ENCODE results near the gene TERT.
A peak's percentile ranks its signal among the peaks of the same experiment; 100 is the strongest.
"Not testable (repeated sequence)": the region's sequence is repeated elsewhere in the genome, so short reads cannot be mapped to it uniquely, and the experiment has no call there.

Gene TERT

DNA sequence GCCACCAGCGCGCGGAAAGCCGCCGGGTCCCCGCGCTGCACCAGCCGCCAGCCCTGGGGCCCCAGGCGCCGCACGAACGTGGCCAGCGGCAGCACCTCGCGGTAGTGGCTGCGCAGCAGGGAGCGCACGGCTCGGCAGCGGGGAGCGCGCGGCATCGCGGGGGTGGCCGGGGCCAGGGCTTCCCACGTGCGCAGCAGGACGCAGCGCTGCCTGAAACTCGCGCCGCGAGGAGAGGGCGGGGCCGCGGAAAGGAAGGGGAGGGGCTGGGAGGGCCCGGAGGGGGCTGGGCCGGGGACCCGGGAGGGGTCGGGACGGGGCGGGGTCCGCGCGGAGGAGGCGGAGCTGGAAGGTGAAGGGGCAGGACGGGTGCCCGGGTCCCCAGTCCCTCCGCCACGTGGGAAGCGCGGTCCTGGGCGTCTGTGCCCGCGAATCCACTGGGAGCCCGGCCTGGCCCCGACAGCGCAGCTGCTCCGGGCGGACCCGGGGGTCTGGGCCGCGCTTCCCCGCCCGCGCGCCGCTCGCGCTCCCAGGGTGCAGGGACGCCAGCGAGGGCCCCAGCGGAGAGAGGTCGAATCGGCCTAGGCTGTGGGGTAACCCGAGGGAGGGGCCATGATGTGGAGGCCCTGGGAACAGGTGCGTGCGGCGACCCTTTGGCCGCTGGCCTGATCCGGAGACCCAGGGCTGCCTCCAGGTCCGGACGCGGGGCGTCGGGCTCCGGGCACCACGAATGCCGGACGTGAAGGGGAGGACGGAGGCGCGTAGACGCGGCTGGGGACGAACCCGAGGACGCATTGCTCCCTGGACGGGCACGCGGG lies at the start of gene TERT:
Gene TERT (minus strand): TSS at position 234 of the 815 bp plus-strand sequence. CDS start 79 bp downstream, at position 155.
- DNase-seq, result no peak

DNA sequence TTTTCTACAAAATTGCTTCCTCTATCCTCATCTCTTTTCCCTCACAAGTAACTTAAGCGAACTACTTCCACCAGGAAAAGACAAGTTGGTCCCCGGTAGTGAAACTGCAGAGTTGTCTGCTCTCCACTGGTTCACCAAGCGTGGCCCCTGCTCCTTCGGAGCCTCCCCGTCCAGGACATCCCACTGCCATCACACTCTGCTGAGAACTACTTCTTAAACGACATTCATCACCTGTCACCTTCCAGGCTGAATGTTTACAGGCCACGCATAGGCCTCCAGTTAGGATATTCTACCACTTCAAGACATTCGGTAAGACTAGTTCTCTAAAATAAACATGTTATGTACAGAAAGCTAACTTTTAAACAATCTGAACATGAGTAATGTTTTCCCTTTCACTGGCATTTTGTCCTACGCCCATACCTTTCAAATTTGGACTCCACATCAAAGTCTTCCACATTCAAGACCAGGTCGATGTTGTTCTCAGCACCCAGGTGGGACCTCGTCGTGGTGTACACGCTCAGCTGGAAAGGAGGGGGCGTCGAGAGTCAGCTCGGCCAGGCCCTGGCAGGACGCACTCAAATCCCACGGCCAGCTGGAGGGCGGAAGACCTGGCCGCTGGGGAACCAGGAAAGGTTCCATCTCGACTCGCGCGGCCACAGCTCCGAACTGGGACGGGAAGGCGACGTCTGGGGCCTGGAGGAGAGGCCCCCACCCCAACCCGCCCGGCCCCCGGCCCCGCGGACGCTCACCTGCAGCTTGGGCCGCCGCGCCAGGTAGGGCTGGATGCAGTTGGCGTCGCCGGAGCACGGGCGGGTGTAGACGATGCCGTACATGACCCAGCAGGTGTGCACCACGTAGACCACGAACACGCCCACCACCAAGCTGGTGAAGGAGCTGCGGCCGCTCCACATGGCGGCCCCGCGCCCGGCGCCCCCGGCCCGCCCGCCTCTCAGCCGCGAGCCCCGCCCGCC lies 49.3 kb upstream of the TERT start:
- peak; percentile 36 for DNase-seq

DNA sequence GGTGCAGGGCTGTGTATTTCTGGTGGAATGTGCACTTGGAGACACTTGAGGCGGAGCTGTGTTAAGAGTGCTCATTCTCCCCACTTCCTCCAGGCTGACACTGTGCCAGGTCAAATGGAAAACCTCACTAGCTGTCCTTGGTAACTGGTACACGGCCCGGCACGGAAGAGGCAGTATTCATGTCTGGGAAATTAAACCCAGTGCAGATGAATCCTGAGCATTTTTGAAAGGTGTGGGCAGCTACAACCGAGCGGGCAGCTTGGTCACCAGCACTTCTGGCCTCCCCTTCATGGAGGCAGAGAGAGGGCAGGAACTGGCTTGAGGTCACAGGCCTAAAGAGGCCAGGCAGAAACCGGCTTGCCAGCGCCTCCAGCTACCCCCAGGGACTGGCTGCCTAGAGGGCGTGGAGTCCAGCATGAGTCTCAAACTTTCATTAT lies 48.5 kb upstream of the TERT start:
- no peak for DNase-seq

DNA sequence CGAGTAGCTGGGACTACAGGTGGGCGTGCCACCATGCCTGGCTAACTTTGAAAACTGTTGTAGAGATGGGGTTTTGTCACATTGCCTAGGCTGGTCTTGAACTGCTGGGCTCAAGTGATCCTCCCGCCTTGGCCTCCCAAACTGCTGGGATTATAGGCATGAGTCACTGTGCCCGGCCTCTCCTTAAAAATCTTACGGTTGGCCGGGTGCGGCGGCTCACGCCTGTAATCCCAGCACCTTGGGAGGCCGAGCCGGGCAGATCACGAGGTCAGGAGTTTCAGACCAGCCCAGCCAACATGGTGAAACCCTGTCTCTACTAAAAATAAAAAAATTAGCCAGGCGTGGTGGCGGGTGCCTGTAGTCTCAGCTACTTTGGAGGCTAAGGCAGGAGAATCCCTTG lies 47.8 kb upstream of the TERT start:
- DNase-seq, result not testable (repeated sequence)

DNA sequence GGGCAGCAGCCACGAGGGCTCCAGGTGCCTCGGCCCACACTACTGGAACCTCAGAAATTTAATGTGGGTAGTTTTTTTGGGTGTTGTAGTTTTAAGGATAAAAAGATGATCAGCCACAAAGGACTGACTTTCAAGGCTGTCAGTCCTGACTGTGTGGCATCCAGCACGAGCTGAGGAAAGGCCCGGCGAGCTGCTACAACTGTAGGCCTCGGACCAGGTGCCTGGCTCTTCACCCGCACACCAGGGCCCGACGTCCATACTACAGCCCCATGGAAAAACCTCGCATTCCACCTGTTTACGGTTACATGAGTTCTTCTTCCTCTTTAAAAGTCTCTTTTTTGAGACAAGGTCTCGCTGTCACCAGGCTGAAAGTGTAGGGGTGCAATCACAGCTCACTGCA lies 47.4 kb upstream of the TERT start:
- no peak for DNase-seq

DNA sequence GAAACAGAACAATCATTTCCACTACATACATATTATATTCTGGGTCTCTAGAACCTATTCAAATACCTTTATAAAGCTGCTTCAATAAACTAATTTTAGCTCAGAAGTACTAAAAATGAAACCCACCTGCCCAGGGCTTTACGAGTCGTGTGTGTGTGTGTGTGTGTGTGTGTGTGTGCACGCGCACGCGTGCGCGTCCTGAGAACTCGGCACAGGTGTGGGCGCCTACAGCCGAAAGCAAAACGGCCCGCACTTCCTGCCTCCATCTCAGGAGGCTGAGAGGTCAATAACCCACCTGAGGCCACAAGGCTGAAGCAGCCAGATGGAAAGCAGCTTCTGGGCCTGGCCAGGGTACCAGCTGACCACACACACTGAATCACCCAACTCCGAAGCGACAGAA lies 47.0 kb upstream of the TERT start:
- DNase-seq, result no peak

DNA sequence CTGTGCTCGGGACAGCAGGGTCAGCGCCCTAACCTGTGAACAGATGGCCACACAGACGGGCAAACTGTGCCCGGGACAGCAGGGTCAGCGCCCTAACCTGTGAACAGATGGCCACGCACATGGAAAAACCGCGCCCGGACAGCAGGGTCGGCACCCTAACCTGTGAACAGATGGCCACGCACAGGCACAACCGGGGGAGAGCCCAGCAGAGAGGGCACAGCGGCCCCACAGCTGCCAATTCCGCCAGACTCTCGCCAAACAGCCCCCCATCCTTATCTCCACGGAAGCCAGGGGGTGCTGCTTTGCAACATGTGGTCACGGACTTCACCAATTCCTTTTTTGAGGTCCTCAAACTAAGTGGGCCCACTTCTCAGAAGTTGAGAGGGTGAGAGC lies 44.9 kb upstream of the TERT start:
- not testable (repeated sequence) for DNase-seq

DNA sequence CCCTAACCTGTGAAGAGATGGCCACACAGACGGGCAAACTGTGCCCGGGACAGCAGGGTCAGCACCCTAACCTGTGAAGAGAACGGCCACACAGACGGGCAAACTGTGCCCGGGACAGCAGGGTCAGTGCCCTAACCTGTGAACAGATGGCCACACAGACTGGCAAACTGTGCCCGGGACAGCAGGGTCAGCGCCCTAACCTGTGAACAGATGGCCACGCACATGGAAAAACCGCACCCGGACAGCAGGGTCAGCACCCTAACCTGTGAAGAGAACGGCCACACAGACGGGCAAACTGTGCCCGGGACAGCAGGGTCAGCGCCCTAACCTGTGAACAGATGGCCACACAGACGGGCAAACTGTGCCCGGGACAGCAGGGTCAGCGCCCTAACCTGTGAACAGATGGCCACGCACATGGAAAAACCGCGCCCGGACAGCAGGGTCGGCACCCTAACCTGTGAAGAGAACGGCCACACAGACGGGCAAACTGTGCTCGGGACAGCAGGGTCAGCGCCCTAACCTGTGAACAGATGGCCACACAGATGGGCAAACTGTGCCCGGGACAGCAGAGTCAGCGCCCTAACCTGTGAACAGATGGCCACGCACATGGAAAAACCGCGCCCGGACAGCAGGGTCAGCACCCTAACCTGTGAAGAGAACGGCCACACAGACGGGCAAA lies 44.4 kb upstream of the TERT start:
- DNase-seq, result not testable (repeated sequence)

DNA sequence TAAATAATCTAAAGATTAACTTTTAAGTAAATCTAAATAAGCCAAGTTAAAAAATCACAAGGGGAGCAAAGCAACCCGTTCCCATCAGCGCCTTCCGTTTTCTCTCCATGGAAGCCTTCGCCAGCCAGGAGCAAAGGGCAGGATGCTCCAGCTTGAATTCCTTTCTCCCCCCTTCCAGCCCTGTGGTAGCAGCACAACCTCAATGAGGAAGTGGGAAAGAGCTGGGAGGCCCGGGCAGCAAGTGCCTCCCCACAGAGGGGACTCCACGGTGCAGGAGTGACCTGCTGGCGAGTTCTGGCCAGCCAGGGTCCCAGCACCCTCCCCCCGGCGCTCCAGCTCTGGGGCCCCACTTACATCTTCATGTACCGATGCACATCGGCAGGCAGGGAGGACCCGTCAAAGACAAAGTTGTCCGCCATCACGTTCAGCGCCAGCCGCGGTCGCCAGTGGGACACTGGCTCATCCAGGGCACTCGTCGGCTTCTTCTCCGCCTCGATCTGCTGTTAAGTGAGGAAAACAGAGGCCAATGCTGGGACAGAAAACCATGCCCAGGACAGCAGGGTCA lies 43.7 kb upstream of the TERT start:
- DNase-seq, result no peak

DNA sequence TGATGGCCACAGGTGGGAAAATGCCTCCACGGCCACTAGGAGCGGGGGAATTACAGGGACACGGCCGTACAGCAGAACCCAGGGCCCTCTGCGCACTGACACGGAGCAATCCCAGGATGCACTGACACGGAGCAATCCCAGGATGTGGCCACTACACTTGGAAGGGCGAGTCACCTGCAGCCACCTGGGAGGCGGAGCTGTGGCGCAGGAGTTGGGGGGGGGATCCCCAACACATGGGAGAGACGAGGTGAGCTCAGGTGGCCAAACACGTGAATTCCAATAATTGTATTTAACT lies 43.3 kb upstream of the TERT start:
- DNase-seq, result no peak

DNA sequence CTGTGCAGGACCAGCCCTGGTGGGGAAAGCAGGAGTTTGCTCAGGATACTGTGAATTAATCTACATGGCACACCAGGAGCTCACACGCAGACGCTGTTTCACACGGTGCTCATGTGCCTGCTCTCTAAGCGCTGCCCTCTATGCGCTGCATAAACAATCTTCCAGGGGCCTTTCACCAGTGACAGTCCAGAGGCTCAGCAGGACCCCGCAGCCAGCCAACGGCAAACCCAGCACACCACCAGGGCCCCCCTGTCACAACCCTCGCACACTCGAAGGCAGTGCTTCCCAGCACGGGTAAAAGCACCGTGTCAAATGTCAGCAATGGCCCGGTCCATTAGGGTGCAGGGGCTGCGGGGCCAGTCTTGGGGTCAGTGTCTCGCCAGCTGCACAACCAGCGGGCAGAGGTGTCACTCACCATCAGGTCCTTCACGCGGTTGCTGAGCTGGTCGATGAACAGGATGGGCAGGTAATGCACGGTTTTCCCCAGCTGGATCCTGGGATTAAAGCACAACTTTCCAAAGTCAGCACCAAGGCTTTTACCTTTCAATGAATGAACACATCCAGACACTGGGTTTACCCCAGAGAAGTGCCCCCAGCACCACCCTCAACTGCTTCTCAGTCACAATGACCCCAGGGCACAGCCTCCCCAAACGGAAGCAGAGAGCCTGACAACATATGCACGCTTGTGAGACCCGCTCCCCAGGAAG lies 42.8 kb upstream of the TERT start:
- no peak for DNase-seq

DNA sequence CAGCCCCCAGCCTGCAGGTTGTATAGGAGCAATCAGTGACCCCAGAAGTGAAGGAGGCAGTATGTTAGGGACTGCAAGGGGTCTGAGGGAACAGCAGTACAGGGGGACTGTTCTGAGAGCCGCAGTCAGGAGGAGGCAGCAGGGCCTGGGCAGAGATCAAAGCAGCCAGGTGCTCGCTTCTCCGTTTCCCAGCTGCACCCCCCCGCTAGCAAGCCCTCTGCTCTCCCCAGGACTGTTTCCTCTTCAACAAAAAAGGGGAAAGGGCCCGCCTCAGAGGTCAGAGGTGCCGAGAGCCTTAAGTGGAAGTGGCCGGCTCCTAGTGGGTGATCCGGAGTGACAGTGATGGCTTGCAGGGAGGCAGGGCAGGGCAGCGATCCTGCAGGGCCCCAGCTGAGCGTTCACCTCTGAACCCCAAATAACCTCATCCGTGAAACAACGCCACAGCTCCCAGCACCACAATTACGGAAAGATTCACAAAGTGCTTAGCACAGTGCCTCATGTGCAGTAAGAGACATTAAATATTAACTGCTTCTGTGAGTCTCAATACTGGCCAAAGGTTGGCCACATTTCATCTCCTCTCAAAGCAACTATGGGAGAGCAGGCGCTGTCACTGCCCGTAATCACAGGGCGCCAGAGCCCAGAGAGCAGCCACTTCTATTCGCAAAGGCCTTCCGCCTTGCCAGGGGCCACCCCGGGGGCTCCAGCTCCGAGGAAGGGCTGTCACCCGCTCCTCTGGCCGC lies 42.1 kb upstream of the TERT start:
- DNase-seq, result no peak

DNA sequence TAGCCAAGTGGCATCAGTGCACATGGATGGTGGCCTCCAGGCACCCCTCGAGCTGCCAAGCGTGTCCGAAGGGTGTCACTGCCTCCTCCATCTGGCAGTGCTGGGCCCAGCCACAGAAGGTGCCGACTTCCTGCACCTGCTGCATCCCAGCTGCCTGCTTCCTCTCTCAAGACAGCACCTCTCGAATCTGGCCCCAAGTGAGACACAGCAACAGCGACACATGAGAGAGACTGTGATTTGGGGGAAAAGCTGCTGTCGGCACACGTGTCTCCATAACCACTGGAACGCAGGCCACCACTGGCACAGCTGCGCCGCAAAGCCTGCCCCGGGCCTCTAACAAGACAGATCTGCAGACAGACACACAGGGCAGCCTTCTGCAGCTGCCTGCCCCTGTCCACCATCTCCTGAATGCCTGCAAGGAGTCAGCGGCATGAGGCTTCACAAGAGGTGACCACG lies 41.3 kb upstream of the TERT start:
- DNase-seq, result no peak

DNA sequence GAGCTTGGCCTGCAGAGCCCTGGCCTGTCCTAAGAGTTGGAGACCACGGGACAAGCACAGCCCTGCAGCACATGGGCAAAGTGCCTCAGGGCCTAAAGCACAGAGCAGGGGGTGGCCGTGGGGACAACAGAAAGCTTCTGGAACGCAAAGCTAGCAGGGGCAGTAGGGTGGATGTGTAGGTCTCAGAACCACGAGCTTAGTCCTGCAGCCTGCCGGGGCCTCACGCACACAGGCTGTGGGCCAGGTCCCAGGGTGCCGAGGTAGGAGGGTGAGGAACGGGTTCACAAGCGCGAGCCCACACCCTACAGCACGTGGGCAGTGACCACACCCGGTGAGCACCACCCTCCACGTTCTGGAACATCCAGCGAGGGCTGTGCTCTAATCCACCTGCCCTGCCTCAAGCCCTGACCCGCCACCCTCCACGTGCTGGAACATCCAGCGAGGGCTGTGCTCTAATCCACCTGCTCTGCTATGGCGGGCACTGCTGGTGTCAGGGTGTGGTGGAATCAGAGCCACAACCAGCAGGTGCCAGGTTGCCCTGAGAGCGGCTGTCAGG lies 40.8 kb upstream of the TERT start:
- DNase-seq, result no peak

DNA sequence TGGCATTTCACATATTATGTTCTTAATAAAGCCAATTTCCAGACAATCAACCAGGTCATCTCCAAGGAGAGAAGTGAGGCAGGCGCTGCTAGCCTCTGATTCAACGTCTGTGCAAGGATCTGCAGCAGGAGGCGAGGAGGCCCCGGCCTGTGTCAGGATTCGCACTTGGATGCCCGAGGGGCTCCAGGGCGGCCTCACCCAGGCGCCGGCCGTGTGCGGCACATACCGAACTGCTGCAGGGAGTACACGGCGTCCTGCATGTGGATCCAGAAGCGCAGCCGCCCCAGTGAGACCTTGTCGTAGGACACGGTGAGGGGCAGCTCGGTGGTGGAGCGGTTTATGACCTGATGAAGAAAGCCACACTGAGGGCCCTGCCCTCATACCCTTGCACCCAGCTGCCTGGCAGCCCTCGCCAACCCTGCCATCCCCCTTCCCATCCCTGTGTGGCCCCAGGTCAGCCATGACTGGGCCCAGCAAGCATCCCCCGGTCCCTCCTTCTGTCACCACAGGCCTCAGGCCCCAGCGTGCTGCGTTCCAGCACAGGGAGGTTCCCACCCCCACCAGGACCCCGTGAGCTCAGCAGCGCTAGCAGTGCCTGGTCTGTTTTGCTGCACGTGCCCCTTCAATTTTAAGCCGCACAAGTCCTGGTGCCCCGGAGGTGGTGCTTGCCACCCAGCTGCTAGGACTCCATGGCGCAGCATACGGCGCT lies 40.1 kb upstream of the TERT start:
- DNase-seq, result no peak

DNA sequence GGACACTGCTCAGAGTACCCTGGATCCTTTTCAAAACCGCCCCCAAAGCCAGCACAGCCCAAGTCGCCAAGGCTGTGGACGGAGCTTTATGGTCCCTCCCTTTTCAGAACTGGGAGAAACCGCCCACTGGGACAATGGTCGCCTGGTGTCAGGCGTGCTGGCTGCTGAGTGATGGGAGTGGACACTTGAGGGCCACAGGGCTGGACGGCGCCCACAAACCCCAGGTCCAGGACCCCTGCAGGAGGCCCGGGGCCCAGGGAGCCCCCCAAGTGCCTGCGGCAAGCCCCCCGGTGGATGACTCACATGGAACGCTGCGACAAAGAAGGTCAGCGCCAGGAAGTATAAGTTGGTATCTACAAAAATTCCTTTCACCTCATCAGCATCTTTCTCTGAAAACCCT lies 39.1 kb upstream of the TERT start:
- no peak for DNase-seq

DNA sequence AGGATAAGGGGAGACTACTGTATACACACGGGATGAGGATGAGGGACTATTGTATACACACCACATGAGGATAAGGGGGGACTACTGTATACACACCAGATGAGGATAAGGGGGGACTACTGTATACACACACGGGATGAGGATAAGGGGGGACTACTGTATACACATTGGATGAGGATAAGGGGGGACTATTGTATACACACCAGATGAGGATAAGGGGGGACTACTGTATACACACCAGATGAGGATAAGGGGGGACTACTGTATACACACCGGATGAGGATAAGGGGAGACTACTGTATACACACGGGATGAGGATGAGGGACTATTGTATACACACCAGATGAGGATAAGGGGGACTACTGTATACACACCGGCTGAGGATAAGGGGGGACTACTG lies 38.4 kb upstream of the TERT start:
- DNase-seq, result not testable (repeated sequence)

DNA sequence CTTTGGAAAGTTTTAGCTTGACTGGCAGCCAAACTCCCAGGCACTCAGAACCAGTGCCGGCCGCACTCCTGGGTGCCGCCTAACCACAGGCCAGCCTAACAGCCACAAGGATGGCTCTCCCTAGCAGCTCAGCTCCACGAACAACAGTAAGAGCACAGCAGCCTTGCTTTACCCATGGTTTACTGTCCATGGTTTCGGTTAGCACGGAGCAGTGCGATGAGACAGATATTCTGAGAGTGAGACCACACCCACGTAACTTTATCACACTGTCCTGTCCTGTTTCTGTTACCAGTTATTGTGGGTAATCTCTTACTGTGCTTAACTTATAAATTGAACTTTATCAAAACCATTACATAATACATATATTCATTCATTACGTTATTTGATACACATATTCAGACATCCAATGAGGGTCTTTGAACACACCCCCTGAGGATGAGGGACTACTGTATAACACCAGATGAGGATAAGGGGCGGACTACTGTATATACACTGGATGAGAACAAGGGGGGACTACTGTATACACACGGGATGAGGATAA lies 37.7 kb upstream of the TERT start:
- peak; percentile 26 for DNase-seq

DNA sequence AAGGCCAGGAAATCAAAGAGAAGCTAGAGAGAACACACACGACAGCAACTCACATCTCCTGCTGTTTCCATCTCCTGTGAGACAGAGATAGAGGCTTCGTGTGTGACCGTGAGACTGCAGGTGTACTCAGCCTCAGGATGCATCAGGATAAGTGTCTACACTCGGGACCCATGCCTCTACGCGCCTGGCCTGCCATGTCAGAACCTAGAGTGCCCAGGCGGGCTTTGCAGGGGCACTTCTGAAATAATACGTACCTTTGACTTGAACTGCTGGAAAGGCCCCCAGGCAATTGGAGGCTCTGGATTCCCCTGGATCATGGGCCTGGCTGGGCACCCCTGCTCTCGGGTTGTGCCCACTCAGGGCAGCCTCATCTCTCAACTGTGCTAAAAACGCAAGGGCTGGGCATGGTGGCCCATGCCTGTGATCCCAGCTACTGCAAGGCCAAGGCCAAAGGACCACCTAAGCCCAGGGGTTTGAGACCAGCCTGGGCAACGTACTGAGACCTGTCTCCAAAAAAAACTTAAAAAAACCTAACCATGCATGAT lies 37.1 kb upstream of the TERT start:
- peak; percentile 15 for DNase-seq

Data from right hindlimb (tissue), 1 donor.